ENCODE results near the gene ZNF398. TPM values are rescaled to one million over a fixed set of nuclear protein-coding genes. Genes with fewer than 3 reads are reported as not detected.

The ZNF398 gene
- total RNA-seq, 2 experiments from 2014 or later = 12.1 to 13.7 TPM

GRCh38 chr7:149188637-149189259 is 41.5 kb downstream of the ZNF398 start:
- H3K36me3 Mint-ChIP-seq (ENCODE audit: low read depth) = no peaks in the 10 kb centered on the region

GRCh38 chr7:149191851-149192250 is 44.6 kb downstream of the ZNF398 start:
- H3K4me1 Mint-ChIP-seq = peaks cover 24% of the 10 kb centered on the region
- H3K9me3 Mint-ChIP-seq = no peaks in the 10 kb centered on the region
- ChIA-PET POLR2A (interaction anchor here (0.8 to 1.9 kb wide), 3 partner anchors 11 to 70 kb away, joined by 3 to 7 read pairs (median 3); partner anchors contain the start of gene ZNF783), CTCF (no interaction called here)
- H3K4me3 Mint-ChIP-seq = peak overlapping the region; percentile 72
- peaks cover 7% of the 10 kb centered on the region for H3K36me3 Mint-ChIP-seq (ENCODE audit: low read depth)
- no peak for DNase-seq
- H3K27ac Mint-ChIP-seq = peak overlapping the region; percentile 82
- H3K27me3 Mint-ChIP-seq = no peaks in the 10 kb centered on the region

More at GRCh38 chr7:149188637-149189259, 41.5 kb downstream of the ZNF398 start:
- H3K27me3 Mint-ChIP-seq = no peaks in the 10 kb centered on the region
- no peak for DNase-seq
- peaks cover 17% of the 10 kb centered on the region for H3K4me1 Mint-ChIP-seq
- ChIA-PET CTCF (interaction anchor here (1.4 kb wide), 1 partner anchor 42 kb away, joined by 8 read pairs; the partner anchor contains the start of gene ZNF398), POLR2A (interaction anchor here (0.9 kb wide), 1 partner anchor 41 kb away, joined by 5 read pairs; the partner anchor contains the start of gene ZNF398)
- H3K4me3 Mint-ChIP-seq = no peak overlapping the region
- H3K9me3 Mint-ChIP-seq = no peaks in the 10 kb centered on the region
- no peak overlapping the region for H3K27ac Mint-ChIP-seq

GRCh38 chr7:149194799-149195179 is 47.5 kb downstream of the ZNF398 start:
- Mint-ChIP-seq H3K27me3 (no peaks in the 10 kb centered on the region), H3K4me1 (peaks cover 53% of the 10 kb centered on the region), H3K36me3 (ENCODE audit: low read depth) (peaks cover 35% of the 10 kb centered on the region), H3K27ac (peak overlapping the region; percentile 7), H3K4me3 (peak overlapping the region; percentile 83), H3K9me3 (no peaks in the 10 kb centered on the region)
- ChIA-PET POLR2A (interaction anchor here (0.5 to 4.2 kb wide), 15 partner anchors 9 to 430 kb away, joined by 3 to 45 read pairs (median 6); partner anchors contain the start of genes ZNF212, ZNF398, ZNF425 and ZNF783), CTCF (interaction anchor here (0.7 to 2.1 kb wide), 22 partner anchors 8 to 430 kb away, joined by 3 to 27 read pairs (median 4); partner anchors contain the start of genes ZNF398, ZNF425 and ZNF783)
- no peak for DNase-seq

- peak within 1 kb of the TSS; percentile 96 for H3K4me3 Mint-ChIP-seq
- H3K36me3 Mint-ChIP-seq (ENCODE audit: low read depth) = peaks cover 41% of the 10 kb centered on the region
- H3K27me3 Mint-ChIP-seq = no peaks in the 10 kb centered on the region
- H3K9me3 Mint-ChIP-seq = no peaks in the 10 kb centered on the region
- H3K27ac Mint-ChIP-seq = peak within 1 kb of the TSS; percentile 94
- peak; percentile 81 for DNase-seq
- peaks cover 57% of the 10 kb centered on the region for H3K4me1 Mint-ChIP-seq
- CTCF ChIA-PET = interaction anchor here (0.7 to 2.1 kb wide), 25 partner anchors 9 to 429 kb away, joined by 3 to 27 read pairs (median 4); partner anchors contain the start of genes ZNF398, ZNF425 and ZNF783
- POLR2A ChIA-PET = interaction anchor here (0.5 to 4.2 kb wide), 22 partner anchors 8 to 676 kb away, joined by 3 to 45 read pairs (median 4); partner anchors contain the start of genes ZNF212, ZNF398, ZNF425 and ZNF783
Observed at GRCh38 chr7:149195180-149196150, 48.2 kb downstream of the ZNF398 start, which contains the start of gene ZNF282. ZNF282 (plus strand) TSS chr7:149195546; CDS start chr7:149195590, 44 bp downstream.

GRCh38 chr7:149196151-149196704 is 49.0 kb downstream of the ZNF398 start:
- H3K27ac Mint-ChIP-seq = peak overlapping the region; percentile 94
- DNase-seq = no peak
- ChIA-PET CTCF (interaction anchor here (0.8 to 2.1 kb wide), 13 partner anchors 8 to 226 kb away, joined by 3 to 27 read pairs (median 6); partner anchors contain the start of genes ZNF398, ZNF425 and ZNF783), POLR2A (interaction anchor here (0.7 to 4.2 kb wide), 18 partner anchors 8 to 675 kb away, joined by 3 to 45 read pairs (median 5); partner anchors contain the start of genes ZNF212, ZNF398, ZNF425 and ZNF783)
- no peaks in the 10 kb centered on the region for H3K27me3 Mint-ChIP-seq
- peak overlapping the region; percentile 96 for H3K4me3 Mint-ChIP-seq
- no peaks in the 10 kb centered on the region for H3K9me3 Mint-ChIP-seq
- peaks cover 57% of the 10 kb centered on the region for H3K4me1 Mint-ChIP-seq
- peaks cover 47% of the 10 kb centered on the region for H3K36me3 Mint-ChIP-seq (ENCODE audit: low read depth)

GRCh38 chr7:149196705-149197171 is 49.5 kb downstream of the ZNF398 start:
- H3K27ac Mint-ChIP-seq = peak overlapping the region; percentile 94
- no peaks in the 10 kb centered on the region for H3K27me3 Mint-ChIP-seq
- ChIA-PET POLR2A (interaction anchor here (1.0 to 4.2 kb wide), 7 partner anchors 14 to 214 kb away, joined by 3 to 45 read pairs (median 12); partner anchors contain the start of genes ZNF398, ZNF425 and ZNF783), CTCF (interaction anchor here (2.1 kb wide), 1 partner anchor 10 kb away, joined by 13 read pairs; no protein-coding TSS in a partner anchor)
- no peaks in the 10 kb centered on the region for H3K9me3 Mint-ChIP-seq
- peaks cover 51% of the 10 kb centered on the region for H3K36me3 Mint-ChIP-seq (ENCODE audit: low read depth)
- DNase-seq = peak; percentile 30
- H3K4me1 Mint-ChIP-seq = peaks cover 57% of the 10 kb centered on the region
- peak overlapping the region; percentile 96 for H3K4me3 Mint-ChIP-seq

- peaks cover 56% of the 10 kb centered on the region for H3K36me3 Mint-ChIP-seq (ENCODE audit: low read depth)
- ChIA-PET CTCF (no interaction called here), POLR2A (interaction anchor here (1.1 to 4.2 kb wide), 4 partner anchors 13 to 71 kb away, joined by 3 to 45 read pairs (median 18); partner anchors contain the start of genes ZNF398 and ZNF425)
- no peaks in the 10 kb centered on the region for H3K9me3 Mint-ChIP-seq
- DNase-seq = no peak
- H3K4me3 Mint-ChIP-seq = peak overlapping the region; percentile 96
- H3K27ac Mint-ChIP-seq = peak overlapping the region; percentile 94
- H3K27me3 Mint-ChIP-seq = no peaks in the 10 kb centered on the region
- H3K4me1 Mint-ChIP-seq = peaks cover 60% of the 10 kb centered on the region
Observed at GRCh38 chr7:149197675-149198074, 50.4 kb downstream of the ZNF398 start.

- Mint-ChIP-seq H3K36me3 (ENCODE audit: low read depth) (peaks cover 62% of the 10 kb centered on the region), H3K4me3 (peak overlapping the region; percentile 96), H3K27ac (peak overlapping the region; percentile 94), H3K27me3 (no peaks in the 10 kb centered on the region), H3K9me3 (no peaks in the 10 kb centered on the region), H3K4me1 (peaks cover 65% of the 10 kb centered on the region)
- ChIA-PET CTCF (no interaction called here), POLR2A (interaction anchor here (1.1 to 4.2 kb wide), 3 partner anchors 50 to 72 kb away, joined by 3 to 45 read pairs (median 4); partner anchors contain the start of genes ZNF398 and ZNF425)
- DNase-seq = no peak
Observed at GRCh38 chr7:149198161-149198816, 51.0 kb downstream of the ZNF398 start.

GRCh38 chr7:149199234-149199995 is 52.2 kb downstream of the ZNF398 start:
- peak overlapping the region; percentile 94 for H3K27ac Mint-ChIP-seq
- H3K4me3 Mint-ChIP-seq = peak overlapping the region; percentile 96
- no peaks in the 10 kb centered on the region for H3K9me3 Mint-ChIP-seq
- H3K36me3 Mint-ChIP-seq (ENCODE audit: low read depth) = peaks cover 73% of the 10 kb centered on the region
- no peaks in the 10 kb centered on the region for H3K27me3 Mint-ChIP-seq
- POLR2A ChIA-PET = interaction anchor here (1.4 to 1.9 kb wide), 2 partner anchors 12 to 52 kb away, joined by 3 to 4 read pairs; partner anchors contain the start of gene ZNF398
- peaks cover 76% of the 10 kb centered on the region for H3K4me1 Mint-ChIP-seq
- CTCF ChIA-PET = interaction anchor here (0.5 to 0.8 kb wide), 2 partner anchors 10 to 46 kb away, joined by 3 read pairs; no protein-coding TSS in a partner anchor
- DNase-seq = no peak

- CTCF ChIA-PET = interaction anchor here (0.6 to 1.3 kb wide), 2 partner anchors 12 to 55 kb away, joined by 3 to 4 read pairs; partner anchors contain the start of gene ZNF398
- H3K9me3 Mint-ChIP-seq = peaks cover 4% of the 10 kb centered on the region
- H3K4me1 Mint-ChIP-seq = peaks cover 87% of the 10 kb centered on the region
- no peaks in the 10 kb centered on the region for H3K27me3 Mint-ChIP-seq
- POLR2A ChIA-PET = interaction anchor here (0.5 to 1.8 kb wide), 3 partner anchors 10 to 56 kb away, joined by 3 to 7 read pairs (median 4); partner anchors contain the start of gene ZNF398
- H3K27ac Mint-ChIP-seq = peak overlapping the region; percentile 98
- DNase-seq = peak; percentile 81
- peak overlapping the region; percentile 52 for H3K4me3 Mint-ChIP-seq
- peaks cover 86% of the 10 kb centered on the region for H3K36me3 Mint-ChIP-seq (ENCODE audit: low read depth)
Observed at GRCh38 chr7:149202831-149203231, 55.6 kb downstream of the ZNF398 start.

All from activated CD4-positive, alpha-beta memory T cell treated with anti-CD3 and anti-CD28 coated beads, Interleukin-2, amount 10 ng/mL, durations not matched to agents 7 days and 5 days (primary cell).